Amniotic epithelial cell (primary cell): ENCODE measurements around the gene PDRG1.

Source experiments
- DNase-seq: peaks from one replicate; pipeline ENCODE4 v3.0.0-alpha.2; 2010; ENCODE audit warnings: low read depth

PDRG1 gene

DNA sequence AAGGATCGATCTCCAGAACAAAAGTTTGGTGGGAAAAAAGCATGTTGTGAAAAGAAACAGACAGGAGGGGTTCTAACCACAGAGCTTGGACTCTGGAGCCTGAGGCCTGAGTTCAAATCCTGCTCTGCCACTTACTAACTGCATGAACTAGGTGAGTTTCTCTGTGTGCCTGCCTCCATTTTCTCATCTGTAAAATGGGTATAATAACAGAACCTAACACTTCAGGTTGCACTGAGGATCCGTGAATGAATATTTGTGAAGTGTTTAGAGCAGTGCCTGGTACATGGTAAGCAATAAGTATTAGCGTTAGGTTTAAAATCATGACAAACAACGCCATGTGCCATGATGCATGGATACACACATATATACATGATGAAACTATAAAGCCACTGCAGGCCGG is 44.8 kb downstream of the PDRG1 start:
- DNase-seq, result no peak

DNA sequence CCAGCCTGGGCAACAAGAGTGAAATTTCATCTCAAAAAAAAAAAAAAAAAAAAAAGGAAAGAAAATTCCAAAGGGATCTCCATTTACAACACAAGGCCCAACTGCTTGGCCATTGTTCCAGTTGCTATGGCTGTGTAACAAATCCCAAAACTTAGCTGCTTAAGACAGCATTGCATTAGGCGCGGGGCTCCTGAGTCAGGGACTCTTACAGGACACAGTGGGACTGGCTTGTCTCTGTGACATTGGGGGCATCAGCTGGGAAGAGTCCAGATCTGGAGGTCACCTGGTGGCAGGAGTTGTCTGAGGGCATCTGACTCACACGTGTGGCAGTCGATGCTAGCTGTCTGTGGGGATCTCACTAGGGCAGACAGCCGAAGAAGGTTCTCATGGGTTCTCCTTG is 45.8 kb downstream of the PDRG1 start:
- DNase-seq, result no peak

DNA sequence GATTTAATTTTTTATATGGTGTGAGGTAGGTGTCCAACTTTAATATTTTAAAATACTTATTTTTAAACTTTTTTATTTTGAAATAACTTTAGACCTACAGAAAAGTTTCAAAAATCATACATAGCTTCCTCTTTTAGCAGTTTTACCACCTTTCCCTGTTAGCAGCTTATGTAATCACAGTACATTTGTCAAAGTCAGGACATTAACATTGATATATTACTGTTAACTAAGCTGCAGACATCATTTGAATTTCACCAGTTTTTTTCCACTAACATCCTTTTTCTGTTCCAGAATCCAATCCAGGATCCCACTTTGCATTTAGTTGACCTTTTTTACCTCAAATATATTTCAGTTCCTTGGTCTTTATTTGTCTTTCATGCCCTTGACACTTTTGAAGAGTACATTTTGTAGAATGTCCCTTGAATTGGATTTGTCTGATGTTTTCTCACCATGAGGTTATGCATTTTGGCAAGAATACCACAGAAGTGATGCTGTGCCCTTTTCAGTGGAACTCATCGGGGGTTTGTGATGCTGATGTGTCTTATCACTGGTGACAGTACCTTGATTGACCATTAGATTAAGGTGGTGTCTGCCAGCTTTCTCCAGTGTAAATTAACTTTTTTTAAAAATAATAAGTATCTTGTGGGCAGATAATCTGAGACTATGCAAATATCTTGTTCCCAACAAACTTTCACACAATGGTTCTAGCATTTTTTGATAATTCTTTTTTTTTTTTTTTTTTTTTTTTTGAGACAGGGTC is 48.0 kb downstream of the PDRG1 start:
- DNase-seq, result no peak

DNA sequence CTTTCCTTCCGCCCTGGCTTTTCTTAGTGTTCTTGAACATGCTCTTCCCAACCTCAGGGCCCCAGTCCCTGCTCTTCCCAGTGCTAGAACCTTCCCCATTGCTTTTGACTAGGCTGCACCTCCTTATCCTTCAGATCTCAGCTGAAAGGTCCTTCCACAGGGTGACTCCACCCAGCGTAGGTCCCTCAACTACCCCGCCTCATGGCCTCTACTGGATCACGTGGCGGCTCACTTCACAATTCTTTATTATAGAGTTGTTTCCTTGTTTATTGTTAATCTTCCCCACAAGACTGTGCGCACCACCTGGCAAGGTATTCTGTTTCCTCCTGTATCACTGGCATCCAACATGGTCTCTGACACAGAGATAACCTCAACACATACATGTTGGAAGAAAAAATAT is 50.2 kb downstream of the PDRG1 start:
- no peak for DNase-seq

DNA sequence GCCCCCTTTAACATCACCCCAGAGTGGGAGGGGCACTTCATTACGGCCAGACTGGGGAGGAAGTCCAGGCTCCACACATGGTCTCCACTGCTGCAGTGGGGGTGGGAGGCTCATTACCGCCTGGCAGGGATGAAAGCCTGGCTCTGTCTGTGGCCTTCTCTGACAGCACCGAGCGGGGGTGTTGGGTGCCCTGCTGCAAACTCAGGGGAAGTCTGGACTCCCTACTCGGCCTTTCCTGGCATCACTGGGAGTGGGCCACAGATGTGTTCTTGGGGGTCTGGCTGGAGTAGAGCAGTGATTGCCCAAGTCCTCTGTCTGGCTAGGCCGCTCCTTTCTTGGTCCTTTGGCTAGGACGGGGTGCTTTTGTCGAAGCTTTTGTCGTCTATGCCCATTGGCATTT is 54.3 kb downstream of the PDRG1 start:
- no peak for DNase-seq

DNA sequence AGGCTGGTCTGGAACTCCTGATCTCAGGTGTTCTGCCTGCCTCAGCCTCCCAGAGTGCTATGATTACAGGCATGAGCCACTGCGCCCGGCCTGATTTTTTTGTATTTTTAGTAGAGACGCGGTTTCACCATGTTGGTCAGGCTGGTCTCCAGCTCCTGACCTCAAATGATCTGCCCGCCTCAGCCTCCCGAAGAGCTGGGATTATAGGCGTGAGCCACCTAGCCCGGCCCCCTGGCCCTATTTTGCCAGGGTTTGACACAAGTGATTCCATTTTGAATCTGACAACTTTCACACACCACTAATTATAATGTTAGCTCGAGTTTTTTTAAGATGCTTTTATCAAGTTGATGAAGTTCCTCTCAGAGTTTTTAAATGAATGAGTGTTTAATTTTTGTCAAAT is 55.8 kb downstream of the PDRG1 start:
- no peak for DNase-seq

DNA sequence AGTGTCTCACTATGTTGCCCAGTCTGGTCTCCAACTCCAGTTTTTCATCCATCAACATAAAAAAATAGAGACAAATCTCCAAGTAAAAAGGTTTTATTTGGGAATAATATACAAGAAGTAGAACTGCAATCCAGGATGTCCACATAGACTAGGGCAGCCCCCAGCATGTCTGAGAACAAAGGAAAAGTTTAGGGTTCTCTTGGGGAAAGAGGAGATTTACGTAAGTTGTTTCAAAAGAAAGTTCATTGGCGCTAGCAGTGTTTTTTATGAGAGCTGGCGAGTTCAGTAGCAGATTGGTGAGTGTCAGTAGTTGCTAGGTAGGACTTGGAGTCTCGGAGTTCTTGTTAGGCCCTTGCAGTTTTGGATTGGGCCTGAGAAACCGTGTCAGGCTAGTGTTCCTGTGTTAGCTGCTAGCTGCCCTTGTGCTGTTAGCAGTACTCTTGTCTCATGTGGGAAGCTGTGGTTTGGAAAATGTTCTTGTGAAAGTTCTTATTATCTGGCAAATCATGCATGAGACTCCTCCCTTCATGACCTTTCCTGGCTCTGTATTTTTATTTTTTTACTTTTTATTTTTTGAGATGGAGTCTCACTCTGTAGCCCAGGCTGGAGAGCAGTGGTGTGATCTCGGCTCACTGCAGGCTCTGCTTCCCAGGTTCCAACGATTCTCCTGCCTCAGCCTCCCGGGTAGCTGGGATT is 56.7 kb downstream of the PDRG1 start:
- peak; percentile 62 for DNase-seq
